ENCODE data around the gene ECHS1.
"Not testable (repeated sequence)": the region's sequence is repeated elsewhere in the genome, so short reads cannot be mapped to it uniquely, and the experiment has no call there.

The ECHS1 gene

GRCh38 chr10:133329491-133330202, 43.5 kb downstream of the ECHS1 start:
- H3K4me3 ChIP-seq (ENCODE audit: low read depth, low read length): peak overlapping the region; percentile 17

DNA sequence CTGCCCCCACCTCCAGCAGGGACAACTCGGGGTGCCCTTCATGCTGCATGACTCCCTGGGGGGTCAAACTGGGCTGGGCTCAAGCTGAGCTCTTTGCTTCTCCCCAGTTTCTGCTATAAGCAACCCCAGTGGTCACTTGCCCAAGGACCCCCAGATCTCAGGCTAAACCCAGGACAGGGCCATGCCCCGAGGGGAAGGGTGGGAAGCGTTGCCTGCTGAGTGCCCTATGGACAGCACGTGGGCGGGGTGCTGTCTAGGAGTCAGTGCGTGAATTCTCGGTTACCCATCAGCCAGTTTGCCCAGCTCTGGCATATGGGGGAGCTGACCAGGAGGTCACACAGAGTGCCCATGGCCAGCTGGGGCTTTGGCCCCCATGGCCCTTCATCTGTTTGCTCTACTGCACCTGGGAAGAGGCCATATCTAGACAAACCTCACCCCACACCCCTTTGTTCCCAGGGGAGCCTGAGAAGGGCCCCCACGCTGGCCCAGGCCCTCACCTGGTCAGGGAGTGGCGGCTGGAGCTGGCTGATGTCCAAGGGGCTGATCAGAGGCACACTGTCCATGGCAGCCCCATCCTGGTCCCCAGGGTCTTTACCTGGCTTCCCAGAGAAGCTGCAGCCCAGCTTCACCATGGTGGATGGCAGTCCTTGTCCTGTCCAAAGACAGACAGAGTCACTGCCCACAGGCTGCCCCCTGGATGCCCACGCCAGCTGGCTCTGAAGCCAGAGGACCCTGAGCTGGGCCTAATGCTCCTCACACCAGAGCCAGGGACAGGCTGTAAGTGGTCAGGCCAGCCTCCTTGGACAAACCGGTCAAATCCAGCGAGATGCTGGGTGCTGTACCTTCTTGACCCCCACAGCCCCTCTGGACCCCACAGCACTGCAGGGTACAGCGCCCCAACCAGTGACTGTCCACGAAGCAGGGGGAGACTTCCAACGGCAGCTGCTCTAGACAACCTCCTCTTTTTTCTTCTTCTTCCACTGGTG, 44.5 kb downstream of the ECHS1 start:
- no peak for DNase-seq (ENCODE audit: low read depth)
- no peak overlapping the region for H3K4me3 ChIP-seq (ENCODE audit: low read depth, low read length)

More at GRCh38 chr10:133329491-133330202, 43.5 kb downstream of the ECHS1 start:
- no peak for DNase-seq (ENCODE audit: low read depth)

- DNase-seq (ENCODE audit: low read depth): no peak
- H3K4me3 ChIP-seq (ENCODE audit: low read depth, low read length): no peak overlapping the region
These were observed 45.4 kb downstream of the ECHS1 start for GRCh38 chr10:133327651-133328357.

GRCh38 chr10:133326745-133327650, 46.2 kb downstream of the ECHS1 start:
- H3K4me3 ChIP-seq (ENCODE audit: low read depth, low read length): no peak overlapping the region
- no peak for DNase-seq (ENCODE audit: low read depth)

GRCh38 chr10:133326223-133326551, 47.0 kb downstream of the ECHS1 start:
- DNase-seq (ENCODE audit: low read depth): no peak
- peak overlapping the region; percentile 35 for H3K4me3 ChIP-seq (ENCODE audit: low read depth, low read length)

GRCh38 chr10:133325440-133326222, 47.5 kb downstream of the ECHS1 start:
- peak overlapping the region; percentile 41 for H3K4me3 ChIP-seq (ENCODE audit: low read depth, low read length)
- DNase-seq (ENCODE audit: low read depth): no peak

DNA sequence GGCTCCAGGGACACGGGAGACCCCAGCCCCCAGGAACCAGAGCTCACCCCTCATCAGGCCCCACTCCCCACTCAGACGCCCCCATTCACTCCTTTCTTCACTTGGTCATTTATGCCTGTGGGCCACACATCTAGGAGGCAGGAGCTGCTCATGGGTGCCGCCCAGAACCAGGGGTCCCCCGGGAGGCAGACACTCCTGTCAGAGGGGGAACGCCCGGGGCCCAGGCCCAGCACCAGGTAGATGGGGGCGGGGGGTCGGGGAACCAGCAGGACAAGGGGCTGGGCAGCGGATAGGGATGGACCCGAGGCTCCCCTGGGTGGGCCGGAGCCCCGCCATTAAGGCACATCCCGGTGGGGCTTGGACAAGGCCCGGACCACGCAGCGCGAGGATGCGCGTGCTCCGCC, 48.3 kb downstream of the ECHS1 start:
- no peak for DNase-seq (ENCODE audit: low read depth)

DNA sequence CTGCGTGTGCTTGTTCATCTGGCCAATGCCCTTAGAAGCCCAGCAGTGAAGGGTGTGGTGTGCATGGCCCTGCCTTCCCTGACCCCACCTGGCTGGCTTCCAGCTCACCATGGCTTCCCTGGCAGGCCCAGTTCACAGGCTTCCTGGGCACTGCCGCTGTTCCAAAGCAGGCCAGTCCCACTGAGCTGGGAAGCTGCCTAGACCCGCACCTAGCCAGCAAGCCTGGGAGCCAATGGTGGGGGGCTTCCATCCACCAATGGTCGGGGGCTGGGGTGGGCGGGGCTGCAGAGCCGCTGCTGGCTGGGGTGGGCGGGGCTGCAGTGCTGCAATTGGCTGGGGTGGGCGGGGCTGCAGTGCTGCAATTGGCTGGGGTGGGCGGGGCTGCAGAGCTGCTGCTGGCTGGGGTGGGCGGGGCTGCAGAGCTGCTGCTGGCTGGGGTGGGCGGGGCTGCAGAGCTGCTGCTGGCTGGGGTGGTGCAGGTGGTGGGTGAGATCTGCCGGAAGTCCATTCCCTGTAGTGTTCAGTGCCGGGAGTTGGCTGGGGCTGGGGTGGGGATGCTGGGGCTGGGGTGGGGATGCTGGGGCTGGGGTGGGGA, 48.9 kb downstream of the ECHS1 start:
- no peak for DNase-seq (ENCODE audit: low read depth)
- peak overlapping the region; percentile 9 for H3K4me3 ChIP-seq (ENCODE audit: low read depth, low read length)

More for the DNA sequence above, 48.3 kb downstream of the ECHS1 start:
- peak overlapping the region; percentile 41 for H3K4me3 ChIP-seq (ENCODE audit: low read depth, low read length)

DNA sequence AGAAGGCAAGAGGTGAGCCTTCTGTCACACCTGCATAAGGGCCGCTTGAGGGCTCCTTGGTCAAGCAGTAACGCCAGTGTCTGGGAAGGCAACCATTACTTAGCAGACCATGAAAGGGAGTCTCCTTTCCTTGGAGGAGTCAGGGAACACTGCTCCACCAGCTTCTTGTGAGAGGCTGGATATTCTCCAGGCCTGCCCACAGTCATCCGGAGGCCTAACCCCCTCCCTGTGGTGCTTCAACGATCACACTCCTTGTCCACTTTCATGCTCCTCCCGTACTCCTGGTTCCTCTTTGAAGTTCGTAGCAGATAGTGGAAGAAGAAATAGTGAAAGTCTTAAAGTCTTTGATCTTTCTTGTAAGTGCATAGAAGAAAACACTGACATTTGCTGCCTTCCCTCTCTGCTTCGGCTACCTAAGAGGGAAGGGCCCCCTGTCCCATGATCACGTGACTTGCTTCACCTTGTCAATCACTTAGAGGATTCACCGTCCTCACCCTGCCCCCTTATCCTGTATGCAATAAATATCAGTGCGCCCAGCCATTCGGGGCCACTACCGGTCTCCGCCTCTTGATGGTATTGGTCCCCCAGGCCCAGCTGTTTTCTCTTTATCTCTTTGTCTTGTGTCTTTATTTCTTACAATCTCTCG, 51.0 kb downstream of the ECHS1 start:
- not testable (repeated sequence) for H3K4me3 ChIP-seq (ENCODE audit: low read depth, low read length); DNase-seq (ENCODE audit: low read depth)

- not testable (repeated sequence) for DNase-seq (ENCODE audit: low read depth); H3K4me3 ChIP-seq (ENCODE audit: low read depth, low read length)
These were observed 52.2 kb downstream of the ECHS1 start for GRCh38 chr10:133320852-133321422.

DNA sequence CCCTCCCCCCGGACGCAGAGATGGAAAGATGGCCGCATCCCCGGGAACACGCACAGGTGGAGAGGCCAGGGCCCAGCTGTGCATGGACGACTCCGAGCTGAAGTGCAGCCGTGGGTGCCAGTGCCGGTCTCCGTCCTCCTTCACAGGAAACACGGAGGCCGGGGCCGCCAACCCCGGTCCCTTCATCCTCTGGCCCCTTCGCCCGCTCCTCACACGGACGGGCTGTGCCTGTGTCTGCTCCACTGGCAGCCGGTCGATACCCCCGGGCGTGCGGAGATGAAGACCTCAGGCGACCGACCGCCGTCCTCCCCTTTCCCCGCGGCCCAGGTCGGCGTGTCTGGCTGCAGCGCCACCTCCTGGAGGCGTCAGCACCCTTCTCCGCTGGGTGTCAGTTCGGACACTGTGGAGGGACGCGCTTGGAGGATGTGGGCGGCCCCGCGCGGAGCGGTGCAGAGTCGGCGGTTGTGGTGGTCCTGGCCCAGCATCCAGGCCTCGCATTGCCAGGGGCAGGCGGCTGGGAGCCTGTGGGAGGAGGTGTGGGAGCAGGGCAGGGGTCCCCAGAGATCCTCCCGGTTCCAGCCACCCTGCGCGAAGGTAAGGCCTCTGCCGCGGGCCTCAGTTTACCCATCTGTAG, 54.5 kb downstream of the ECHS1 start:
- DNase-seq (ENCODE audit: low read depth): no peak
- peak overlapping the region; percentile 47 for H3K4me3 ChIP-seq (ENCODE audit: low read depth, low read length)

DNA sequence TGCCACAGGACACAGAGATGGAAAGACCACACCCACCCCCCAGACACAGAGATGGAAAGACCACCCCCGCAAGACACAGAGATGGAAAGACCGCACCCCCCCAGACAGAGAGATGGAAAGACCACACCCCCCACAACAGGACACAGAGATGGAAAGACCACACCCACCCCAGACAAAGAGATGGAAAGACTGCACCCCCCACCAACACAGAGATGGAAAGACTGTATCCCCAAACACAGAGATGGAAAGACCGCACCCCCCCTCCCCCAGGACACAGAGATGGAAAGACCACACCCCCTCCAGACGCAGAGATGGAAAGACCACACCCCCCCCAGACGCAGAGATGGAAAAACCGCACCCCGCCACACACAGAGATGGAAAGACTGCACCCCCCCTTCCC, 56.4 kb downstream of the ECHS1 start:
- no peak overlapping the region for H3K4me3 ChIP-seq (ENCODE audit: low read depth, low read length)
- DNase-seq (ENCODE audit: low read depth): no peak

DNA sequence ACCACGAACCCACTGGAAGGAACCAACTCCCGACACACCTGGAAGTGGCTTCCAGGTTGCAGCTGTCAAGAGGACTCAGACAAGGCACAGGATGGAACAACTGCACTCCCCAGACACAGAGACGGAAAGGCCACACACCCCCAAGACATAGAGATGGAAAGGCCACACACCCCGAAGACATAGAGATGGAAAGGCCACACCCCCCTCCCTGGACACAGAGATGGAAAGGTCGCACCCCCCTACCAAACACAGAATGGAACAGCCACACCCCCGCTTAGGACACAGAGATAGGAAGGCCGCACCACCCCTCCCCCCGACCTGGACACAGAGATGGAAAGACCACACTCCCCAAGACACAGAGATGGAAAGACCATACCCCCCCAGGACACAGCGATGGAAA, 56.9 kb downstream of the ECHS1 start:
- no peak overlapping the region for H3K4me3 ChIP-seq (ENCODE audit: low read depth, low read length)
- no peak for DNase-seq (ENCODE audit: low read depth)

DNA sequence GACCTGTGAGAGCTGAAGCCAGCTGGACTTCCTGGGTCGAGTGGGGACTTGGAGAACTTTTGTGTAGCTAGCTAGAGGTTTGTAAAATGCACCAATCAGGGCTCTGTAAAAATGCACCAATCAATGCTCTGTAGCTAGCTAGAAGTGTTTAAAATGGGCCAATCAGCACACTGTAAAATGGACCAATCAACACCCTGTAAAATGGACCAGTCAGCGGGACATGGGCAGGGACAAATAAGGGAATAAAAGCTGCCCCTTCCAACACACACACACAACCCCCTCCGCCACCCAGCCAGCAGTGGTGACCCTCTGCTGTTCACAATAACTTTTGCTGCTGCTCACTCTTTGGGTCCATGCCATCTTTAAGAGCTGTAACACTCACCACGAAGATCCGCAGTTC, 57.3 kb downstream of the ECHS1 start:
- no peak for DNase-seq (ENCODE audit: low read depth)
- H3K4me3 ChIP-seq (ENCODE audit: low read depth, low read length): no peak overlapping the region

DNA sequence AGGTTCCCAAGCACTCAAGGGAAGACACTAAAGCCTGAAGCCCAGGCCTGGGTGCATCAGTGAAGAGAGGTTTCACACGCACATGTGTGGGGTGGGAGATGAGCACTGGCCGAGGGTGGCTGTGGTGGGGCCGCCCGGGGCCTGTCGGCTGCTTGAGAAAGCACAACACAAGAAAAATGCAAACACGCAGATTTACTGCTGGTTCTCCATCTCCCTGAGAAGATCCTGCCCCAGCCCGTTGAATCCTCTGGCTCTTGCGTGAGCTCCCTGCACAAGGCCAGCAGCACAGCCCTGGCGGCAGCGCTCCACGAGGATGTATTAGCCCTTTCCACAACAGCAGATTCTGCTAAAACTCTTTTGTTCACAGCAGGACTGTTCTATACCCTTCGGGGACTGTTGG, 58.2 kb downstream of the ECHS1 start:
- DNase-seq (ENCODE audit: low read depth): no peak
- no peak overlapping the region for H3K4me3 ChIP-seq (ENCODE audit: low read depth, low read length)

GRCh38 chr10:133313192-133313591, 60.0 kb downstream of the ECHS1 start:
- no peak for DNase-seq (ENCODE audit: low read depth)
- H3K4me3 ChIP-seq (ENCODE audit: low read depth, low read length): no peak overlapping the region

- DNase-seq (ENCODE audit: low read depth): no peak
- no peak overlapping the region for H3K4me3 ChIP-seq (ENCODE audit: low read depth, low read length)
These were observed 60.4 kb downstream of the ECHS1 start for GRCh38 chr10:133312769-133313145.
